GM12878 (cell line): ENCODE data around the gene SLC25A42. TPM values are rescaled to one million over a fixed set of nuclear protein-coding genes. Genes with fewer than 3 reads are reported as not detected.
A peak's percentile ranks its signal among the peaks of the same experiment; 100 is the strongest.

Experiments used
- ATAC-seq: fragments of 200-7000 bp; cut with Tn5 transposase; 3 replicates; pipeline ENCODE4 v1.9.1; 2020; ENCODE audit warnings: mild to moderate bottlenecking, moderate library complexity
- BruUV-seq: library from RNA; stranded (reverse); fragments of 400-500 nt; replicated peaks from 2 replicates; lab custom pipeline; 2021; lab: Mats Ljungman, UMichigan
- CTCF ChIA-PET: fragments of 300-600 bp; sonication (Branson Sonifier 250); formaldehyde crosslinking; extraction: SDS; loops from one replicate; lab custom pipeline; 2021; ENCODE audit warnings: inconsistent platforms; lab: Yijun Ruan, JAX
- POLR2A ChIA-PET: fragments of 350-600 bp; formaldehyde crosslinking; extraction: SDS; loops from one replicate; lab custom pipeline; 2021; ENCODE audit warnings: inconsistent platforms; lab: Charles Lee
- RAD21 ChIA-PET: fragments of 300-600 bp; sonication (Branson Sonifier 250); formaldehyde crosslinking; loops from one replicate; lab custom pipeline; 2023; ENCODE audit warnings: antibody characterized with exemption; ENCODE audit not compliant: unreplicated experiment; lab: Charles Lee
- SMC1A ChIA-PET: fragments of 300-600 bp; sonication (Branson Sonifier 250); formaldehyde crosslinking; loops from one replicate; lab custom pipeline; 2023; ENCODE audit not compliant: unreplicated experiment, uncharacterized antibody; lab: Charles Lee
- DNase-seq: peaks from one replicate; pipeline ENCODE4 v3.0.0-alpha.2; 2011; ENCODE audit warnings: low read depth, low spot score
- FAIRE-seq: peaks from 3 replicates; lab custom pipeline; 2011; peaks lifted over from hg19 to GRCh38; lab: Jason Lieb, UNC
- H2AFZ ChIP-seq: 2 replicates; pipeline ENCODE4 v1.6.0; 2011; ENCODE audit warnings: low read depth, low read length, control low read depth; ENCODE audit not compliant: control insufficient read depth
- H3K27ac ChIP-seq: 2 replicates; pipeline ENCODE4 v1.5.1; 2011; ENCODE audit warnings: control low read depth; ENCODE audit not compliant: control insufficient read depth, insufficient read depth
- H3K27me3 ChIP-seq, 2 experiments: replicated peaks in 1 of 2; 2 replicates each; pipeline versions ENCODE4 v1.6.0 to v1.6.1; 2011; ENCODE audit warnings: low read length in 1 of 2; ENCODE audit not compliant: control insufficient read depth in 2 of 2, insufficient read depth in 2 of 2
- H3K36me3 ChIP-seq, 2 experiments: 2 replicates each; pipeline ENCODE4 v1.5.1; 2011; ENCODE audit warnings: low read length in 1 of 2; ENCODE audit not compliant: control insufficient read depth in 2 of 2, insufficient read depth in 2 of 2
- H3K4me1 ChIP-seq: 2 replicates; pipeline ENCODE4 v1.6.1; 2011; ENCODE audit warnings: mild to moderate bottlenecking, low read length, moderate library complexity, mixed read lengths; ENCODE audit not compliant: control insufficient read depth, insufficient read depth
- H3K4me2 ChIP-seq: 2 replicates; pipeline ENCODE4 v1.6.0; 2011; ENCODE audit warnings: control low read depth; ENCODE audit not compliant: control insufficient read depth, insufficient read depth
- H3K4me3 ChIP-seq: fragments of 200-600 bp; sonication (generic); 2 replicates; pipeline ENCODE4 v1.5.1; 2016
- H3K79me2 ChIP-seq: 2 replicates; pipeline ENCODE4 v1.6.0; 2011; ENCODE audit warnings: low read length; ENCODE audit not compliant: control insufficient read depth, insufficient read depth
- H3K9ac ChIP-seq: 2 replicates; pipeline ENCODE4 v1.8.0; 2011; ENCODE audit warnings: low read length, control low read depth, mixed read lengths; ENCODE audit not compliant: control insufficient read depth, insufficient read depth
- H3K9me3 ChIP-seq: replicated peaks from 3 replicates; pipeline ENCODE4 v1.5.1; 2011; ENCODE audit warnings: mild to moderate bottlenecking, low read length; ENCODE audit not compliant: control insufficient read depth, insufficient read depth
- H4K20me1 ChIP-seq: 2 replicates; pipeline ENCODE4 v1.6.0; 2011; ENCODE audit not compliant: control insufficient read depth, insufficient read depth
- ASH2L ChIP-seq: fragments of 300-600, 200-600 bp; sonication (generic); IDR thresholded peaks from 2 replicates; pipeline ENCODE4 v1.6.1; 2017; ENCODE audit warnings: low read depth, mild to moderate bottlenecking, borderline replicate concordance
- BMI1 ChIP-seq: fragments of 450-650 bp; IDR thresholded peaks from 2 replicates; pipeline ENCODE4 v1.6.1; 2016; ENCODE audit warnings: mild to moderate bottlenecking, moderate library complexity, borderline replicate concordance
- CHD1 ChIP-seq: IDR thresholded peaks from 2 replicates; pipeline ENCODE4 v1.6.1; 2012; ENCODE audit warnings: low read depth, low read length, improper control_type of control experiment
- FOXM1 ChIP-seq: IDR thresholded peaks from 2 replicates; pipeline ENCODE4 v1.6.1; 2012; ENCODE audit warnings: low read depth, mild to moderate bottlenecking, inconsistent platforms, low read length, moderate library complexity
- KDM1A ChIP-seq: fragments of 200-600 bp; sonication (generic); IDR thresholded peaks from 2 replicates; pipeline ENCODE4 v1.6.1; 2016; ENCODE audit warnings: borderline replicate concordance
- MEF2B ChIP-seq: fragments of 450-650 bp; IDR thresholded peaks from 2 replicates; pipeline ENCODE4 v1.6.1; 2018; ENCODE audit warnings: mild to moderate bottlenecking, moderate library complexity; ENCODE audit not compliant: partially characterized antibody, poor library complexity, severe bottlenecking
- NFIC ChIP-seq: IDR thresholded peaks from 2 replicates; pipeline ENCODE4 v1.6.1; 2012; ENCODE audit warnings: low read depth, mild to moderate bottlenecking, inconsistent platforms, low read length, moderate library complexity
- POLR2AphosphoS2 ChIP-seq: IDR thresholded peaks from 2 replicates; pipeline ENCODE4 v1.6.1; 2011; ENCODE audit warnings: low read depth, mild to moderate bottlenecking, low read length, improper control_type of control experiment, moderate library complexity
- RCOR1 ChIP-seq: conservative IDR thresholded peaks from 2 replicates; pipeline ENCODE4 v1.6.1; 2012; ENCODE audit warnings: low read depth, low read length, improper control_type of control experiment
- ZNF24 ChIP-seq: fragments of 450-650 bp; IDR thresholded peaks from 2 replicates; pipeline ENCODE4 v1.6.1; 2017; ENCODE audit warnings: antibody characterized with exemption, mild to moderate bottlenecking
- ZNF687 ChIP-seq: fragments of 450-650 bp; IDR thresholded peaks from 2 replicates; pipeline ENCODE4 v1.6.1; 2017; ENCODE audit warnings: mild to moderate bottlenecking, moderate library complexity
- WGBS: methylation state at CpG from one replicate; pipeline ENCODE4 v1.1.6; 2016; ENCODE audit warnings: low lambda C conversion rate; ENCODE audit not compliant: insufficient replicate concordance, insufficient coverage; ENCODE audit errors: missing lambda C conversion rate; 5-methylcytosine and 5-hydroxymethylcytosine counted together
- in situ Hi-C: fragments of 300-500 bp; cut with MboI; formaldehyde crosslinking; loops from 9 replicates; pipeline ENCODE4 v1.14.3; 2018; ENCODE audit warnings: mixed read lengths
- intact Hi-C: fragments of 100-400 bp; cut with micrococcal nuclease; formaldehyde crosslinking; loops from one replicate; pipeline ENCODE4 v1.14.2; 2022; ENCODE audit not compliant: unreplicated experiment
- polyA plus RNA-seq, 11 experiments: library from polyadenylated mRNA; depleted of rRNA in 4 of 11; unstranded in 6 of 11; stranded (reverse) in 5 of 11; fragments of >200 nt; fragmentation: Nextera tagmentation in 4 of 11; fragmentation: Illumina TruSeq in 1 of 11; extraction: Ambion mirVana in 4 of 11; extraction: Trizol in 1 of 11; gene quantifications; 1 replicate in 1 of 11; 2 replicates in 10 of 11; pipeline versions ENCODE4 v1.2.1 to v1.2.3, GENCODE V29; 2011 to 2016; ENCODE audit warnings: inconsistent platforms in 2 of 11, missing spikeins in 2 of 11, low read depth in 1 of 11
- total RNA-seq, 4 experiments: library from RNA; depleted of rRNA in 3 of 4; stranded (reverse); fragments of >200 nt in 3 of 4; fragmentation: Illumina TruSeq in 1 of 4; extraction: Trizol in 1 of 4; gene quantifications; 2 replicates each; pipeline versions ENCODE4 v1.2.1 to v1.2.3, GENCODE V29; 2013 to 2021
- TF ChIP-seq, protein P1 (sequence below): fragments of 150-350 bp; IDR thresholded peaks from 2 replicates; pipeline ENCODE4 v1.6.1; 2014; ENCODE audit warnings: mild to moderate bottlenecking, low read depth, low read length

Gene SLC25A42
- total and polyA plus RNA-seq, 10 of the 15 experiments (the other 5 are each of a cell fraction or from before 2014, with no cell fraction given), result 0.24 to 19.2 (median 9.6) TPM

GRCh38 chr19:19103167-19103566 lies 39.4 kb downstream of the SLC25A42 start:
- Histone ChIP-seq H3K9me3 (no peaks in the 10 kb centered on the region), H3K36me3 (peaks cover 0 to 5% of the 10 kb centered on the region in 2 experiments; a peak in 1 of 4 replicates), H3K4me3 (no peak overlapping the region), H2AFZ (no peak overlapping the region), H3K4me2 (no peak overlapping the region), H3K9ac (no peak overlapping the region), H3K27me3 (no peaks in the 10 kb centered on the region), H3K27ac (no peak overlapping the region), H3K79me2 (no peaks in the 10 kb centered on the region), H3K4me1 (no peaks in the 10 kb centered on the region), H4K20me1 (no peaks in the 10 kb centered on the region)
- ChIA-PET SMC1A (no interaction called here), RAD21 (no interaction called here), POLR2A (no interaction called here), CTCF (no interaction called here)
- no peak for FAIRE-seq
- WGBS, result 96% methylated on average over 11 of the region's 11 CpGs
- intact Hi-C loops (no loop called here), in situ Hi-C loops (no loop called here)
- ATAC-seq, result no peak
- no peak for DNase-seq
- no TSS peak for BruUV-seq
- TF ChIP-seq ZNF24, result no peak
- no peak for TF ChIP-seq NFIC
- TF ChIP-seq CHD1, result no peak
- TF ChIP-seq RCOR1, result no peak
- no peak for TF ChIP-seq KDM1A

- no peaks in the 10 kb centered on the region for H3K4me1 ChIP-seq
- no peaks in the 10 kb centered on the region for H3K79me2 ChIP-seq
- no peak overlapping the region for H3K9ac ChIP-seq
- H3K36me3 ChIP-seq, result peaks cover 0 to 5% of the 10 kb centered on the region in 2 experiments; a peak in 1 of 4 replicates
- H3K27ac ChIP-seq, result no peak overlapping the region
- H3K27me3 ChIP-seq, result no peaks in the 10 kb centered on the region
- ATAC-seq (peak; percentile 93), DNase-seq (peak; percentile 13), FAIRE-seq (no peak)
- 74% methylated on average over 11 of the region's 36 CpGs for WGBS
- POLR2A ChIA-PET, result no interaction called here
- in situ Hi-C loops, result no loop called here
- no peaks in the 10 kb centered on the region for H3K9me3 ChIP-seq
- intact Hi-C loops, result no loop called here
- H3K4me3 ChIP-seq, result no peak overlapping the region
- no peak overlapping the region for H2AFZ ChIP-seq
- no peak overlapping the region for H3K4me2 ChIP-seq
- BruUV-seq, result no TSS peak
- RAD21 ChIA-PET, result interaction anchor here (0.6 to 1.2 kb wide), 2 partner anchors 34 to 69 kb away, joined by 3 to 4 read pairs; no protein-coding TSS in a partner anchor
- no peaks in the 10 kb centered on the region for H4K20me1 ChIP-seq
- SMC1A ChIA-PET, result interaction anchor here (1.1 to 1.4 kb wide), 2 partner anchors 10 to 19 kb away, joined by 4 read pairs; no protein-coding TSS in a partner anchor
- CTCF ChIA-PET, result interaction anchor here (0.9 to 1.4 kb wide), 3 partner anchors 10 to 69 kb away, joined by 3 read pairs; no protein-coding TSS in a partner anchor
- TF ChIP-seq ASH2L, result no peak
- no peak for TF ChIP-seq POLR2AphosphoS2
- no peak for TF ChIP-seq BMI1
- TF ChIP-seq MEF2B, result peak; percentile 25
- TF ChIP-seq FOXM1, result no peak
- TF ChIP-seq, protein P1, sequence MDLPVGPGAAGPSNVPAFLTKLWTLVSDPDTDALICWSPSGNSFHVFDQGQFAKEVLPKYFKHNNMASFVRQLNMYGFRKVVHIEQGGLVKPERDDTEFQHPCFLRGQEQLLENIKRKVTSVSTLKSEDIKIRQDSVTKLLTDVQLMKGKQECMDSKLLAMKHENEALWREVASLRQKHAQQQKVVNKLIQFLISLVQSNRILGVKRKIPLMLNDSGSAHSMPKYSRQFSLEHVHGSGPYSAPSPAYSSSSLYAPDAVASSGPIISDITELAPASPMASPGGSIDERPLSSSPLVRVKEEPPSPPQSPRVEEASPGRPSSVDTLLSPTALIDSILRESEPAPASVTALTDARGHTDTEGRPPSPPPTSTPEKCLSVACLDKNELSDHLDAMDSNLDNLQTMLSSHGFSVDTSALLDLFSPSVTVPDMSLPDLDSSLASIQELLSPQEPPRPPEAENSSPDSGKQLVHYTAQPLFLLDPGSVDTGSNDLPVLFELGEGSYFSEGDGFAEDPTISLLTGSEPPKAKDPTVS, result no peak
- 0 out of 2 replicates have a peak, but pooled peaks have one; percentile 35 for TF ChIP-seq ZNF687
Measured at GRCh38 chr19:19105365-19106055, 41.7 kb downstream of the SLC25A42 start.
